ENCODE measurements around the gene INAFM1.

INAFM1 gene

GRCh38 chr19:47313754-47314295, 39.1 kb downstream of the INAFM1 start:
- Histone ChIP-seq H3K4me3 (ENCODE audit: low read length in 2 of 2) (no peak overlapping the region), H3K27me3 (ENCODE audit: control insufficient read depth in 1 of 2, insufficient read depth in 2 of 2, low read length in 2 of 2) (peaks cover 0 to 2% of the 10 kb centered on the region in 2 donors), H3K4me1 (ENCODE audit: control insufficient read depth, insufficient read depth, low read length) (no peaks in the 10 kb centered on the region), H3K27ac (ENCODE audit: low read length) (no peak overlapping the region), H3K9me3 (ENCODE audit: control insufficient read depth in 2 of 2, low read length in 2 of 2) (no peaks in the 10 kb centered on the region), H3K9ac (ENCODE audit: low read length in 2 of 2) (no peak overlapping the region), H3K36me3 (ENCODE audit: control insufficient read depth in 2 of 2, insufficient read depth in 2 of 2, low read length in 2 of 2) (no peaks in the 10 kb centered on the region)

GRCh38 chr19:47315125-47315821, 40.6 kb downstream of the INAFM1 start:
- H3K4me3 ChIP-seq (ENCODE audit: low read length in 2 of 2), result no peak overlapping the region
- no peaks in the 10 kb centered on the region for H3K9me3 ChIP-seq (ENCODE audit: control insufficient read depth in 2 of 2, low read length in 2 of 2)
- no peak overlapping the region for H3K9ac ChIP-seq (ENCODE audit: low read length in 2 of 2)
- no peak overlapping the region for H3K27ac ChIP-seq (ENCODE audit: low read length)
- H3K4me1 ChIP-seq (ENCODE audit: control insufficient read depth, insufficient read depth, low read length), result no peaks in the 10 kb centered on the region
- no peaks in the 10 kb centered on the region for H3K36me3 ChIP-seq (ENCODE audit: control insufficient read depth in 2 of 2, insufficient read depth in 2 of 2, low read length in 2 of 2)
- peaks cover 0 to 9% of the 10 kb centered on the region in 2 donors for H3K27me3 ChIP-seq (ENCODE audit: control insufficient read depth in 1 of 2, insufficient read depth in 2 of 2, low read length in 2 of 2)

- Histone ChIP-seq H3K9ac (ENCODE audit: low read length in 2 of 2) (no peak overlapping the region), H3K36me3 (ENCODE audit: control insufficient read depth in 2 of 2, insufficient read depth in 2 of 2, low read length in 2 of 2) (no peaks in the 10 kb centered on the region), H3K27ac (ENCODE audit: low read length) (no peak overlapping the region), H3K9me3 (ENCODE audit: control insufficient read depth in 2 of 2, low read length in 2 of 2) (no peaks in the 10 kb centered on the region), H3K27me3 (ENCODE audit: control insufficient read depth in 1 of 2, insufficient read depth in 2 of 2, low read length in 2 of 2) (peaks cover 0 to 13% of the 10 kb centered on the region in 2 donors), H3K4me3 (ENCODE audit: low read length in 2 of 2) (no peak overlapping the region), H3K4me1 (ENCODE audit: control insufficient read depth, insufficient read depth, low read length) (no peaks in the 10 kb centered on the region)
Measured at GRCh38 chr19:47316513-47316912, 41.8 kb downstream of the INAFM1 start.

GRCh38 chr19:47319923-47320871, 45.5 kb downstream of the INAFM1 start:
- H3K4me3 ChIP-seq (ENCODE audit: low read length in 2 of 2), result no peak overlapping the region
- no peak overlapping the region for H3K27ac ChIP-seq (ENCODE audit: low read length)

GRCh38 chr19:47321630-47322029, 46.9 kb downstream of the INAFM1 start:
- Histone ChIP-seq H3K4me3 (ENCODE audit: low read length in 2 of 2) (no peak overlapping the region), H3K27me3 (ENCODE audit: control insufficient read depth in 1 of 2, insufficient read depth in 2 of 2, low read length in 2 of 2) (peaks cover 0 to 13% of the 10 kb centered on the region in 2 donors), H3K9me3 (ENCODE audit: control insufficient read depth in 2 of 2, low read length in 2 of 2) (no peaks in the 10 kb centered on the region), H3K4me1 (ENCODE audit: control insufficient read depth, insufficient read depth, low read length) (no peaks in the 10 kb centered on the region), H3K9ac (ENCODE audit: low read length in 2 of 2) (no peak overlapping the region), H3K36me3 (ENCODE audit: control insufficient read depth in 2 of 2, insufficient read depth in 2 of 2, low read length in 2 of 2) (no peaks in the 10 kb centered on the region), H3K27ac (ENCODE audit: low read length) (no peak overlapping the region)

More at GRCh38 chr19:47319923-47320871, 45.5 kb downstream of the INAFM1 start:
- Histone ChIP-seq H3K9ac (ENCODE audit: low read length in 2 of 2) (no peak overlapping the region), H3K27me3 (ENCODE audit: control insufficient read depth in 1 of 2, insufficient read depth in 2 of 2, low read length in 2 of 2) (peaks cover 0 to 15% of the 10 kb centered on the region in 2 donors), H3K4me1 (ENCODE audit: control insufficient read depth, insufficient read depth, low read length) (no peaks in the 10 kb centered on the region), H3K36me3 (ENCODE audit: control insufficient read depth in 2 of 2, insufficient read depth in 2 of 2, low read length in 2 of 2) (no peaks in the 10 kb centered on the region), H3K9me3 (ENCODE audit: control insufficient read depth in 2 of 2, low read length in 2 of 2) (no peaks in the 10 kb centered on the region)

- no peaks in the 10 kb centered on the region for H3K4me1 ChIP-seq (ENCODE audit: control insufficient read depth, insufficient read depth, low read length)
- no peaks in the 10 kb centered on the region for H3K9me3 ChIP-seq (ENCODE audit: control insufficient read depth in 2 of 2, low read length in 2 of 2)
- no peak overlapping the region for H3K9ac ChIP-seq (ENCODE audit: low read length in 2 of 2)
- no peak overlapping the region for H3K27ac ChIP-seq (ENCODE audit: low read length)
- H3K36me3 ChIP-seq (ENCODE audit: control insufficient read depth in 2 of 2, insufficient read depth in 2 of 2, low read length in 2 of 2), result no peaks in the 10 kb centered on the region
- peaks cover 0 to 13% of the 10 kb centered on the region in 2 donors for H3K27me3 ChIP-seq (ENCODE audit: control insufficient read depth in 1 of 2, insufficient read depth in 2 of 2, low read length in 2 of 2)
- no peak overlapping the region for H3K4me3 ChIP-seq (ENCODE audit: low read length in 2 of 2)
Measured at GRCh38 chr19:47322058-47322457, 47.4 kb downstream of the INAFM1 start.

GRCh38 chr19:47323409-47323808, 48.7 kb downstream of the INAFM1 start:
- Histone ChIP-seq H3K27ac (ENCODE audit: low read length) (no peak overlapping the region), H3K9ac (ENCODE audit: low read length in 2 of 2) (no peak overlapping the region), H3K4me3 (ENCODE audit: low read length in 2 of 2) (no peak overlapping the region), H3K36me3 (ENCODE audit: control insufficient read depth in 2 of 2, insufficient read depth in 2 of 2, low read length in 2 of 2) (no peaks in the 10 kb centered on the region), H3K9me3 (ENCODE audit: control insufficient read depth in 2 of 2, low read length in 2 of 2) (no peaks in the 10 kb centered on the region), H3K4me1 (ENCODE audit: control insufficient read depth, insufficient read depth, low read length) (no peaks in the 10 kb centered on the region), H3K27me3 (ENCODE audit: control insufficient read depth in 1 of 2, insufficient read depth in 2 of 2, low read length in 2 of 2) (peaks cover 0 to 13% of the 10 kb centered on the region in 2 donors)

GRCh38 chr19:47323872-47324271, 49.2 kb downstream of the INAFM1 start:
- Histone ChIP-seq H3K36me3 (ENCODE audit: control insufficient read depth in 2 of 2, insufficient read depth in 2 of 2, low read length in 2 of 2) (no peaks in the 10 kb centered on the region), H3K27me3 (ENCODE audit: control insufficient read depth in 1 of 2, insufficient read depth in 2 of 2, low read length in 2 of 2) (peaks cover 0 to 13% of the 10 kb centered on the region in 2 donors), H3K9ac (ENCODE audit: low read length in 2 of 2) (no peak overlapping the region), H3K4me1 (ENCODE audit: control insufficient read depth, insufficient read depth, low read length) (no peaks in the 10 kb centered on the region), H3K27ac (ENCODE audit: low read length) (no peak overlapping the region), H3K4me3 (ENCODE audit: low read length in 2 of 2) (no peak overlapping the region), H3K9me3 (ENCODE audit: control insufficient read depth in 2 of 2, low read length in 2 of 2) (no peaks in the 10 kb centered on the region)

- Histone ChIP-seq H3K36me3 (ENCODE audit: control insufficient read depth in 2 of 2, insufficient read depth in 2 of 2, low read length in 2 of 2) (no peaks in the 10 kb centered on the region), H3K9ac (ENCODE audit: low read length in 2 of 2) (no peak overlapping the region), H3K4me3 (ENCODE audit: low read length in 2 of 2) (no peak overlapping the region), H3K27ac (ENCODE audit: low read length) (no peak overlapping the region), H3K27me3 (ENCODE audit: control insufficient read depth in 1 of 2, insufficient read depth in 2 of 2, low read length in 2 of 2) (peaks cover 0 to 11% of the 10 kb centered on the region in 2 donors), H3K9me3 (ENCODE audit: control insufficient read depth in 2 of 2, low read length in 2 of 2) (no peaks in the 10 kb centered on the region), H3K4me1 (ENCODE audit: control insufficient read depth, insufficient read depth, low read length) (no peaks in the 10 kb centered on the region)
Measured at GRCh38 chr19:47324502-47324901, 49.8 kb downstream of the INAFM1 start.
